Stomach (tissue), 4 donors: Measurements from ENCODE around the gene CDK17.

ENCODE experiments used
- CTCF ChIP-seq, 7 experiments: fragments of 450-650 bp in 4 of 7; fragments of 200-600 bp in 3 of 7; sonication (generic) in 3 of 7; IDR thresholded peaks; one replicate each; pipeline ENCODE4 v1.5.1; 2016 to 2019; ENCODE audit warnings: antibody characterized with exemption in 7 of 7, control low read depth in 2 of 7, mild to moderate bottlenecking in 1 of 7
- POLR2A ChIP-seq, 4 donors: fragments of 450-650 bp; IDR thresholded peaks; one replicate each; pipeline ENCODE4 v1.6.1; 2016; ENCODE audit warnings: antibody characterized with exemption in 4 of 4, control low read depth in 2 of 4, mild to moderate bottlenecking in 1 of 4, moderate library complexity in 1 of 4
- POLR2AphosphoS5 ChIP-seq, 3 donors: sonication (generic); formaldehyde crosslinking; IDR thresholded peaks; one replicate each; pipeline ENCODE4 v1.6.1; 2016; ENCODE audit warnings: antibody characterized with exemption in 3 of 3

- TF ChIP-seq POLR2AphosphoS5 (IDR thresholded peaks at IDR 0.05) (no peak), CTCF (IDR thresholded peaks at IDR 0.05) (no peak), POLR2A (IDR thresholded peaks at IDR 0.05) (no peak)
These were observed 128.6 kb downstream of the CDK17 start for GRCh38 chr12:96271469-96272199.
